ENCODE results near the gene LIMS1.
"Not testable (repeated sequence)": the region's sequence is repeated elsewhere in the genome, so short reads cannot be mapped to it uniquely, and the experiment has no call there.

The LIMS1 gene

GRCh38 chr2:108555572-108555971 is 21.3 kb downstream of the LIMS1 start:
- TF ChIP-seq ZNF792 (tag by site-specific recombination; IDR thresholded peaks at IDR 0.05) (no peak), ZNF571 (tag by site-specific recombination; IDR thresholded peaks at IDR 0.05) (no peak), ZNF311 (tag by site-specific recombination; IDR thresholded peaks at IDR 0.05; ENCODE audit: borderline replicate concordance) (no peak), SETDB1 (IDR thresholded peaks at IDR 0.05; ENCODE audit: insufficient read length, low read length) (no peak), ZNF48 (tag by site-specific recombination; IDR thresholded peaks at IDR 0.05) (no peak), ZNF664 (tag by site-specific recombination; IDR thresholded peaks at IDR 0.05) (no peak), ZNF560 (tag by site-specific recombination; IDR thresholded peaks at IDR 0.05; ENCODE audit: borderline replicate concordance) (no peak), GLI4 (tag by site-specific recombination; IDR thresholded peaks at IDR 0.05) (no peak), ZSCAN5A (tag by site-specific recombination; IDR thresholded peaks at IDR 0.05) (no peak), ZXDB (tag by site-specific recombination; IDR thresholded peaks at IDR 0.05) (no peak), ZBTB26 (tag by site-specific recombination; optimal IDR thresholded peaks at IDR 0.05) (no peak), ZFP37 (tag by site-specific recombination; IDR thresholded peaks at IDR 0.05) (no peak)
- Histone ChIP-seq H3K4me3 (ENCODE audit: low read depth, low read length) (no peak overlapping the region), H3K9me3 (ENCODE audit: control insufficient read depth, insufficient read depth, low read depth, low read length) (no peaks in the 10 kb centered on the region), H3K27ac (ENCODE audit: extremely low read depth, low read depth, low read length) (no peak overlapping the region), H3K4me1 (ENCODE audit: control insufficient read depth, insufficient read depth, low read length) (peaks cover 7% of the 10 kb centered on the region), H3K36me3 (ENCODE audit: control insufficient read depth in 2 of 2, insufficient read depth in 1 of 2, low read length in 2 of 2) (no peaks in the 10 kb centered on the region)
- ChIA-PET POLR2A (interaction anchor here (1.6 kb wide), 1 partner anchor 22 kb away, joined by 4 read pairs; the partner anchor contains the start of gene LIMS1), CTCF (interaction anchor here (0.6 to 0.8 kb wide), 2 partner anchors 19 to 324 kb away, joined by 3 read pairs; no protein-coding TSS in a partner anchor)

GRCh38 chr2:108556581-108556980 is 22.3 kb downstream of the LIMS1 start:
- CTCF ChIA-PET; H3K36me3 ChIP-seq (ENCODE audit: control insufficient read depth in 2 of 2, insufficient read depth in 1 of 2, low read length in 2 of 2); H3K4me1 ChIP-seq (ENCODE audit: control insufficient read depth, insufficient read depth, low read length); POLR2A ChIA-PET; H3K4me3 ChIP-seq (ENCODE audit: low read depth, low read length); H3K9me3 ChIP-seq (ENCODE audit: control insufficient read depth, insufficient read depth, low read depth, low read length); H3K27ac ChIP-seq (ENCODE audit: extremely low read depth, low read depth, low read length): not testable (repeated sequence)

GRCh38 chr2:108560241-108560811 is 26.1 kb downstream of the LIMS1 start:
- ChIA-PET POLR2A (no interaction called here), CTCF (interaction anchor here (0.6 to 1.2 kb wide), 3 partner anchors 11 to 76 kb away, joined by 3 read pairs; no protein-coding TSS in a partner anchor)
- H3K36me3 ChIP-seq (ENCODE audit: control insufficient read depth in 2 of 2, insufficient read depth in 1 of 2, low read length in 2 of 2) = no peaks in the 10 kb centered on the region

More at GRCh38 chr2:108560241-108560811, 26.1 kb downstream of the LIMS1 start:
- Histone ChIP-seq H3K4me1 (ENCODE audit: control insufficient read depth, insufficient read depth, low read length) (peaks cover 7% of the 10 kb centered on the region), H3K9me3 (ENCODE audit: control insufficient read depth, insufficient read depth, low read depth, low read length) (no peaks in the 10 kb centered on the region), H3K4me3 (ENCODE audit: low read depth, low read length) (no peak overlapping the region), H3K27ac (ENCODE audit: extremely low read depth, low read depth, low read length) (no peak overlapping the region)
- peak; percentile 89 for TF ChIP-seq ZIC2 (tag by site-specific recombination; IDR thresholded peaks at IDR 0.05)
- no peak for TF ChIP-seq ZNF146 (tag by site-specific recombination; IDR thresholded peaks at IDR 0.05)
- no peak for TF ChIP-seq ZNF658 (tag by site-specific recombination; IDR thresholded peaks at IDR 0.05)
- 0 out of 2 replicates have a peak, but pooled peaks have one; percentile 27 for TF ChIP-seq ZNF24 (tag by site-specific recombination; IDR thresholded peaks at IDR 0.05)
- TF ChIP-seq KLF17 (tag by site-specific recombination; IDR thresholded peaks at IDR 0.05) = no peak
- no peak for TF ChIP-seq ZEB2 (tag by site-specific recombination; IDR thresholded peaks at IDR 0.05)
- no peak for TF ChIP-seq ZNF76 (tag by site-specific recombination; IDR thresholded peaks at IDR 0.05; ENCODE audit: borderline replicate concordance, low read depth)
- no peak for TF ChIP-seq ZNF701 (tag by site-specific recombination; IDR thresholded peaks at IDR 0.05)
- TF ChIP-seq KLF9 (tag by site-specific recombination; IDR thresholded peaks at IDR 0.05; ENCODE audit: low read depth) = no peak
- no peak for TF ChIP-seq ZNF513 (tag by site-specific recombination; IDR thresholded peaks at IDR 0.05)
- TF ChIP-seq GLIS1 (tag by site-specific recombination; IDR thresholded peaks at IDR 0.05) = peak; percentile 86
